Measurements from ENCODE around the gene PACSIN2. TPM values are rescaled to one million over a fixed set of nuclear protein-coding genes. Genes with fewer than 3 reads are reported as not detected.
"Not testable (repeated sequence)": the region's sequence is repeated elsewhere in the genome, so short reads cannot be mapped to it uniquely, and the experiment has no call there.

PACSIN2 gene
- total RNA-seq, 6 donors from 2014 or later: 120 to 186 (median 151) TPM

GRCh38 chr22:42964994-42965699 lies 49.8 kb downstream of the PACSIN2 start:
- 49 to 59% methylated on average over 6 of the region's 6 CpGs for WGBS, 2 donors
- Histone ChIP-seq H3K36me3 (no peaks in the 10 kb centered on the region), H3K4me3 (no peak overlapping the region), H3K27me3 (no peaks in the 10 kb centered on the region), H3K27ac (peak overlapping the region in 2 of 4 donors; percentile 19 to 31), H3K4me1 (peaks cover 40 to 63% (median 48%) of the 10 kb centered on the region in 4 donors), H3K9me3 (no peaks in the 10 kb centered on the region)
- TF ChIP-seq POLR2AphosphoS5 (IDR thresholded peaks at IDR 0.05) (no peak), EP300 (IDR thresholded peaks at IDR 0.05) (no peak), POLR2A (IDR thresholded peaks at IDR 0.05) (no peak), CTCF (IDR thresholded peaks at IDR 0.05) (no peak)
- no peak for ATAC-seq (ENCODE audit: low FRiP score in 2 of 2)
- no peak for DNase-seq

- H3K36me3 ChIP-seq: no peaks in the 10 kb centered on the region
- WGBS, 2 donors: 75 to 86% methylated on average over 7 to 9 of the region's 9 CpGs
- H3K4me1 ChIP-seq: peaks cover 52 to 69% (median 59%) of the 10 kb centered on the region in 4 donors
- no peak overlapping the region for H3K4me3 ChIP-seq
- H3K27ac ChIP-seq: peak overlapping the region; percentile 71 to 84 (median 82)
- TF ChIP-seq CTCF (IDR thresholded peaks at IDR 0.05) (no peak), EP300 (IDR thresholded peaks at IDR 0.05) (no peak), POLR2A (IDR thresholded peaks at IDR 0.05) (no peak), POLR2AphosphoS5 (IDR thresholded peaks at IDR 0.05) (no peak)
- DNase-seq (no peak), ATAC-seq (ENCODE audit: low FRiP score in 2 of 2) (no peak)
- no peaks in the 10 kb centered on the region for H3K27me3 ChIP-seq
- no peaks in the 10 kb centered on the region for H3K9me3 ChIP-seq
Measured at GRCh38 chr22:42963231-42963595, 51.7 kb downstream of the PACSIN2 start.

GRCh38 chr22:42962295-42963230 lies 52.4 kb downstream of the PACSIN2 start:
- TF ChIP-seq EP300 (IDR thresholded peaks at IDR 0.05) (peak in 2 of 4 donors; percentile 27 to 82), CTCF (IDR thresholded peaks at IDR 0.05) (no peak), POLR2A (IDR thresholded peaks at IDR 0.05) (peak in 1 of 4 donors; percentile 32), POLR2AphosphoS5 (IDR thresholded peaks at IDR 0.05) (peak in 1 of 2 donors; percentile 44)
- peak; percentile 70 to 85 for ATAC-seq (ENCODE audit: low FRiP score in 2 of 2)

GRCh38 chr22:42961810-42962209 lies 53.1 kb downstream of the PACSIN2 start:
- Histone ChIP-seq H3K27me3 (no peaks in the 10 kb centered on the region), H3K4me1 (peaks cover 51 to 74% (median 61%) of the 10 kb centered on the region in 4 donors), H3K4me3 (no peak overlapping the region), H3K27ac (peak overlapping the region; percentile 71 to 84 (median 82)), H3K36me3 (no peaks in the 10 kb centered on the region), H3K9me3 (no peaks in the 10 kb centered on the region)
- 29 to 61% methylated on average over 6 of the region's 6 CpGs for WGBS, 2 donors
- DNase-seq: no peak
- peak in 1 of 2 donors; percentile 37 for ATAC-seq (ENCODE audit: low FRiP score in 2 of 2)
- TF ChIP-seq CTCF (IDR thresholded peaks at IDR 0.05) (no peak), POLR2AphosphoS5 (IDR thresholded peaks at IDR 0.05) (no peak), POLR2A (IDR thresholded peaks at IDR 0.05) (no peak), EP300 (IDR thresholded peaks at IDR 0.05) (no peak)

More at GRCh38 chr22:42962295-42963230, 52.4 kb downstream of the PACSIN2 start:
- peak overlapping the region; percentile 71 to 84 (median 82) for H3K27ac ChIP-seq
- H3K4me1 ChIP-seq: peaks cover 51 to 70% (median 58%) of the 10 kb centered on the region in 4 donors
- DNase-seq: peak in 1 of 2 donors; percentile 87
- no peaks in the 10 kb centered on the region for H3K9me3 ChIP-seq
- H3K36me3 ChIP-seq: no peaks in the 10 kb centered on the region
- 51 to 64% methylated on average over 7 to 9 of the region's 9 CpGs for WGBS, 2 donors
- no peak overlapping the region for H3K4me3 ChIP-seq
- H3K27me3 ChIP-seq: no peaks in the 10 kb centered on the region

- WGBS, 2 donors: 63 to 76% methylated on average over 3 of the region's 3 CpGs
- peak overlapping the region; percentile 71 to 84 (median 82) for H3K27ac ChIP-seq
Measured at GRCh38 chr22:42961400-42961690, 53.6 kb downstream of the PACSIN2 start.

More at GRCh38 chr22:42961400-42961690, 53.6 kb downstream of the PACSIN2 start:
- ATAC-seq (ENCODE audit: low FRiP score in 2 of 2); H3K36me3 ChIP-seq; H3K9me3 ChIP-seq; H3K27me3 ChIP-seq; DNase-seq; H3K4me3 ChIP-seq: not testable (repeated sequence)
- H3K4me1 ChIP-seq: peaks cover 51 to 71% (median 62%) of the 10 kb centered on the region in 4 donors
